ENCODE results near the gene LGI2.

LGI2 gene

GRCh38 chr4:24956763-24957162, 74.0 kb downstream of the LGI2 start:
- Histone ChIP-seq H3K36me3 (replicated peaks in 1 of 2; ENCODE audit: control insufficient read depth in 2 of 2, insufficient read depth in 2 of 2, low read length in 2 of 2) (no peaks in the 10 kb centered on the region), H3K27ac (replicated peaks; ENCODE audit: low read length) (no peak overlapping the region)
- no CpG with 5 or more reads among the region's 2 CpGs for WGBS, 2 donors (ENCODE audit: extremely low coverage in 2 of 2, insufficient read length in 2 of 2, insufficient replicate concordance in 1 of 2)

GRCh38 chr4:24956091-24956490, 74.7 kb downstream of the LGI2 start:
- no peak for DNase-seq (ENCODE audit: low spot score)
- no peak overlapping the region for H2BK12ac ChIP-seq (ENCODE audit: low read length)
- no peak overlapping the region for H2BK120ac ChIP-seq (ENCODE audit: low read depth, low read length)
- no peak overlapping the region for H3K4ac ChIP-seq (ENCODE audit: low read length)
- H2AK5ac ChIP-seq (ENCODE audit: low read depth, low read length), result no peak overlapping the region
- no peak overlapping the region for H3K4me3 ChIP-seq (ENCODE audit: low read length in 2 of 2)
- H2AFZ ChIP-seq (ENCODE audit: low read length), result no peak overlapping the region
- no peak overlapping the region for H2BK5ac ChIP-seq (ENCODE audit: low read length)
- H3K23ac ChIP-seq (ENCODE audit: low read depth, low read length, poor library complexity), result no peak overlapping the region
- H3K14ac ChIP-seq (ENCODE audit: low read length), result no peak overlapping the region
- no peak overlapping the region for H3K18ac ChIP-seq (ENCODE audit: low read length)
- H3K36me3 ChIP-seq (replicated peaks in 1 of 2; ENCODE audit: control insufficient read depth in 2 of 2, insufficient read depth in 2 of 2, low read length in 2 of 2), result no peaks in the 10 kb centered on the region
- no peaks in the 10 kb centered on the region for H3K27me3 ChIP-seq (ENCODE audit: control insufficient read depth in 3 of 3, insufficient read depth in 3 of 3, low read depth in 1 of 3, low read length in 3 of 3)
- peaks cover 0 to 4% of the 10 kb centered on the region in 2 donors for H3K4me1 ChIP-seq (ENCODE audit: control insufficient read depth in 2 of 2, insufficient read depth in 1 of 2, low read depth in 1 of 2, low read length in 2 of 2)
- H3K9ac ChIP-seq (ENCODE audit: low read depth, low read length, poor library complexity), result no peak overlapping the region
- WGBS, 2 donors (ENCODE audit: extremely low coverage in 2 of 2, insufficient read length in 2 of 2, insufficient replicate concordance in 1 of 2), result no CpG with 5 or more reads among the region's 2 CpGs
- no peak overlapping the region for H3K27ac ChIP-seq (replicated peaks; ENCODE audit: low read length)
- H3K9me3 ChIP-seq (replicated peaks in 1 of 2; ENCODE audit: control insufficient read depth in 2 of 2, insufficient read depth in 1 of 2, low read depth in 1 of 2, low read length in 2 of 2), result peaks cover 3 to 4% of the 10 kb centered on the region in 2 donors
- H2BK15ac ChIP-seq (ENCODE audit: low read length), result no peak overlapping the region
- no peak overlapping the region for H3K4me2 ChIP-seq (ENCODE audit: insufficient read depth, low read length, poor library complexity, severe bottlenecking)
- no peak overlapping the region for H4K91ac ChIP-seq (ENCODE audit: low read depth, low read length, poor library complexity)
- H3K79me1 ChIP-seq (ENCODE audit: low read depth, low read length), result no peaks in the 10 kb centered on the region
- H4K8ac ChIP-seq (ENCODE audit: low read depth, low read length), result no peak overlapping the region

More at GRCh38 chr4:24956763-24957162, 74.0 kb downstream of the LGI2 start:
- Histone ChIP-seq H3K9me3 (replicated peaks in 1 of 2; ENCODE audit: control insufficient read depth in 2 of 2, insufficient read depth in 1 of 2, low read depth in 1 of 2, low read length in 2 of 2) (peaks cover 3 to 4% of the 10 kb centered on the region in 2 donors), H2AK5ac (ENCODE audit: low read depth, low read length) (no peak overlapping the region), H3K18ac (ENCODE audit: low read length) (no peak overlapping the region), H4K91ac (ENCODE audit: low read depth, low read length, poor library complexity) (no peak overlapping the region), H3K4me1 (ENCODE audit: control insufficient read depth in 2 of 2, insufficient read depth in 1 of 2, low read depth in 1 of 2, low read length in 2 of 2) (peaks cover 0 to 4% of the 10 kb centered on the region in 2 donors), H3K4me2 (ENCODE audit: insufficient read depth, low read length, poor library complexity, severe bottlenecking) (no peak overlapping the region), H3K23ac (ENCODE audit: low read depth, low read length, poor library complexity) (no peak overlapping the region), H3K14ac (ENCODE audit: low read length) (no peak overlapping the region), H3K4ac (ENCODE audit: low read length) (no peak overlapping the region), H4K8ac (ENCODE audit: low read depth, low read length) (no peak overlapping the region), H2AFZ (ENCODE audit: low read length) (no peak overlapping the region), H3K79me1 (ENCODE audit: low read depth, low read length) (no peaks in the 10 kb centered on the region), H3K27me3 (ENCODE audit: control insufficient read depth in 3 of 3, insufficient read depth in 3 of 3, low read depth in 1 of 3, low read length in 3 of 3) (no peaks in the 10 kb centered on the region), H3K4me3 (ENCODE audit: low read length in 2 of 2) (no peak overlapping the region), H2BK120ac (ENCODE audit: low read depth, low read length) (no peak overlapping the region), H2BK15ac (ENCODE audit: low read length) (no peak overlapping the region), H2BK5ac (ENCODE audit: low read length) (no peak overlapping the region), H2BK12ac (ENCODE audit: low read length) (no peak overlapping the region), H3K9ac (ENCODE audit: low read depth, low read length, poor library complexity) (no peak overlapping the region)
- DNase-seq (ENCODE audit: low spot score), result no peak

GRCh38 chr4:24952667-24953066, 78.1 kb downstream of the LGI2 start:
- Histone ChIP-seq H3K79me1 (ENCODE audit: low read depth, low read length) (no peaks in the 10 kb centered on the region), H3K9me3 (replicated peaks in 1 of 2; ENCODE audit: control insufficient read depth in 2 of 2, insufficient read depth in 1 of 2, low read depth in 1 of 2, low read length in 2 of 2) (peaks cover 3 to 5% of the 10 kb centered on the region in 2 donors), H3K27me3 (ENCODE audit: control insufficient read depth in 3 of 3, insufficient read depth in 3 of 3, low read depth in 1 of 3, low read length in 3 of 3) (no peaks in the 10 kb centered on the region), H2AFZ (ENCODE audit: low read length) (no peak overlapping the region), H3K9ac (ENCODE audit: low read depth, low read length, poor library complexity) (no peak overlapping the region), H3K27ac (replicated peaks; ENCODE audit: low read length) (no peak overlapping the region), H3K4me2 (ENCODE audit: insufficient read depth, low read length, poor library complexity, severe bottlenecking) (no peak overlapping the region), H2AK5ac (ENCODE audit: low read depth, low read length) (no peak overlapping the region), H3K36me3 (replicated peaks in 1 of 2; ENCODE audit: control insufficient read depth in 2 of 2, insufficient read depth in 2 of 2, low read length in 2 of 2) (peaks cover 0 to 2% of the 10 kb centered on the region in 2 donors), H4K91ac (ENCODE audit: low read depth, low read length, poor library complexity) (no peak overlapping the region), H4K8ac (ENCODE audit: low read depth, low read length) (no peak overlapping the region), H2BK12ac (ENCODE audit: low read length) (no peak overlapping the region), H2BK120ac (ENCODE audit: low read depth, low read length) (no peak overlapping the region), H3K4me3 (ENCODE audit: low read length in 2 of 2) (no peak overlapping the region), H3K18ac (ENCODE audit: low read length) (no peak overlapping the region), H2BK15ac (ENCODE audit: low read length) (no peak overlapping the region), H3K23ac (ENCODE audit: low read depth, low read length, poor library complexity) (no peak overlapping the region), H3K4ac (ENCODE audit: low read length) (no peak overlapping the region), H3K14ac (ENCODE audit: low read length) (no peak overlapping the region), H3K4me1 (ENCODE audit: control insufficient read depth in 2 of 2, insufficient read depth in 1 of 2, low read depth in 1 of 2, low read length in 2 of 2) (peaks cover 0 to 9% of the 10 kb centered on the region in 2 donors), H2BK5ac (ENCODE audit: low read length) (peak overlapping the region; percentile 73)
- WGBS, 2 donors (ENCODE audit: extremely low coverage in 2 of 2, insufficient read length in 2 of 2, insufficient replicate concordance in 1 of 2), result no CpG with 5 or more reads among the region's 4 CpGs
- no peak for DNase-seq (ENCODE audit: low spot score)

DNA sequence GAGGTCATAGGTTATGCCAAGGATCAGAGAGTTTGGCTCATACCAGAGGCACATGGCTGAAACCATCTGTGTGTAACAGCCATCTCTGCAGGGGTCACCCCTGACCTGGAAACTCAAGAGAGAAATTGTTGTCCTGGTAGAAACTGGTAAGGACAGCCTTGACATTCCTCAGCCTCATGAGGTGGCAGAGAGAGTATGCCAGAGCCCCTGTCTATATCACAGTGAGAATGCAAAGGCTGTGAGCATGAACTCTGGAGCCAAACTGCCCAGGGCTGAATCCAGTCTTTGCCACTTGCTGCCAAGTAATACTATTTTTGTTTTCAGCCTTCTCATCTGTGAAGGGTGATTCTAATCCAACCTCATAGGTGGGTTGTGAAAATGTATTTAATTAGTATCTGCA, 80.8 kb downstream of the LGI2 start:
- H3K4me3 ChIP-seq (ENCODE audit: low read length in 2 of 2), result no peak overlapping the region
- no peak overlapping the region for H3K9ac ChIP-seq (ENCODE audit: low read depth, low read length, poor library complexity)
- H2AK5ac ChIP-seq (ENCODE audit: low read depth, low read length), result no peak overlapping the region
- no peak overlapping the region for H3K18ac ChIP-seq (ENCODE audit: low read length)
- H3K4me2 ChIP-seq (ENCODE audit: insufficient read depth, low read length, poor library complexity, severe bottlenecking), result no peak overlapping the region
- no peak overlapping the region for H2BK12ac ChIP-seq (ENCODE audit: low read length)
- H2AFZ ChIP-seq (ENCODE audit: low read length), result no peak overlapping the region
- no peak overlapping the region for H3K27ac ChIP-seq (replicated peaks; ENCODE audit: low read length)
- peaks cover 0 to 9% of the 10 kb centered on the region in 2 donors for H3K4me1 ChIP-seq (ENCODE audit: control insufficient read depth in 2 of 2, insufficient read depth in 1 of 2, low read depth in 1 of 2, low read length in 2 of 2)
- no peak overlapping the region for H2BK15ac ChIP-seq (ENCODE audit: low read length)
- H3K14ac ChIP-seq (ENCODE audit: low read length), result no peak overlapping the region
- DNase-seq (ENCODE audit: low spot score), result no peak
- no peak overlapping the region for H2BK120ac ChIP-seq (ENCODE audit: low read depth, low read length)
- no peaks in the 10 kb centered on the region for H3K79me1 ChIP-seq (ENCODE audit: low read depth, low read length)
- H4K91ac ChIP-seq (ENCODE audit: low read depth, low read length, poor library complexity), result no peak overlapping the region
- no peak overlapping the region for H4K8ac ChIP-seq (ENCODE audit: low read depth, low read length)
- H3K36me3 ChIP-seq (replicated peaks in 1 of 2; ENCODE audit: control insufficient read depth in 2 of 2, insufficient read depth in 2 of 2, low read length in 2 of 2), result peaks cover 0 to 2% of the 10 kb centered on the region in 2 donors
- H3K23ac ChIP-seq (ENCODE audit: low read depth, low read length, poor library complexity), result no peak overlapping the region
- no peaks in the 10 kb centered on the region for H3K27me3 ChIP-seq (ENCODE audit: control insufficient read depth in 3 of 3, insufficient read depth in 3 of 3, low read depth in 1 of 3, low read length in 3 of 3)
- peaks cover under 1 to 5% of the 10 kb centered on the region in 2 donors for H3K9me3 ChIP-seq (replicated peaks in 1 of 2; ENCODE audit: control insufficient read depth in 2 of 2, insufficient read depth in 1 of 2, low read depth in 1 of 2, low read length in 2 of 2)
- no peak overlapping the region for H2BK5ac ChIP-seq (ENCODE audit: low read length)
- no peak overlapping the region for H3K4ac ChIP-seq (ENCODE audit: low read length)
